D721Med (cell line): ENCODE measurements around the gene ROBO1.

Source experiments
- DNase-seq: peaks from one replicate; pipeline ENCODE4 v3.0.0; 2011; ENCODE audit warnings: low spot score; ENCODE audit not compliant: insufficient read length
- FAIRE-seq: peaks from 2 replicates; lab custom pipeline; 2011; peaks lifted over from hg19 to GRCh38; lab: Jason Lieb, UNC
- CTCF ChIP-seq: IDR thresholded peaks from 2 replicates; pipeline ENCODE4 v1.5.1; 2012; ENCODE audit warnings: mild to moderate bottlenecking, control low read depth; ENCODE audit not compliant: insufficient read depth; ENCODE audit errors: missing control alignments

ROBO1 gene

GRCh38 chr3:79172241-79172640 lies 595.6 kb downstream of the ROBO1 start:
- no peak for TF ChIP-seq CTCF
- FAIRE-seq = no peak
- no peak for DNase-seq

- DNase-seq (no peak), FAIRE-seq (no peak)
- TF ChIP-seq CTCF = no peak
Observed at GRCh38 chr3:79170021-79170420, 597.8 kb downstream of the ROBO1 start.

GRCh38 chr3:79167651-79168416 lies 600.0 kb downstream of the ROBO1 start:
- FAIRE-seq (no peak), DNase-seq (no peak)
- no peak for TF ChIP-seq CTCF

GRCh38 chr3:79162653-79163052 lies 605.1 kb downstream of the ROBO1 start:
- TF ChIP-seq CTCF = no peak
- FAIRE-seq = no peak
- DNase-seq = no peak

GRCh38 chr3:79161941-79162340 lies 605.9 kb downstream of the ROBO1 start:
- no peak for TF ChIP-seq CTCF
- FAIRE-seq = no peak
- DNase-seq = no peak

GRCh38 chr3:79160421-79160820 lies 607.4 kb downstream of the ROBO1 start:
- no peak for FAIRE-seq
- TF ChIP-seq CTCF = no peak

GRCh38 chr3:79159736-79160135 lies 608.1 kb downstream of the ROBO1 start:
- DNase-seq = no peak
- TF ChIP-seq CTCF = no peak
- FAIRE-seq = no peak

More at GRCh38 chr3:79160421-79160820, 607.4 kb downstream of the ROBO1 start:
- DNase-seq = no peak
